GM12801 (cell line): ENCODE results near the gene INTS1.

Experiments used
- TF ChIP-seq, protein P1 (sequence below): IDR thresholded peaks from one replicate; pipeline ENCODE4 v1.5.1; 2011; ENCODE audit warnings: control low read depth; ENCODE audit not compliant: insufficient read length; ENCODE audit errors: extremely low read depth

INTS1 gene

DNA sequence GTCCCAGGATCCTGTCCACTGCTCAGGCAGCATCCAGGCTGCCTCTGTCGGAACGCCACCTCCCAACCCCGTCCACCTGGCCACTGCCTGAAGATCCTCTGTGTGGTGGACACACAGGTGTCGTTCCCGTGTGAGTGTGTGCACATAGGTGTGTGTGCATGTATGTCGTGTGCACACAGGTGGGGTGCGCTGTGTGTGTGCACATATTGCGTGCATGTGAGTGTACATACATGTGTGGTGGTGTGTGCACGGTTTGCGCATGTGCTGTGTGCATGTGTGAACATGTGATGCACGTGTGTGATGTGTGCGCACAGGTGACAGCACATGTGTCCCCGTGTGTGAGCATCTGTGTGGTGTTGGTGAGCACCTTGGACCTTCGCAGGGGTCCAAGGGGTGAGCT, 44.8 kb upstream of the INTS1 start:
- TF ChIP-seq, protein P1, sequence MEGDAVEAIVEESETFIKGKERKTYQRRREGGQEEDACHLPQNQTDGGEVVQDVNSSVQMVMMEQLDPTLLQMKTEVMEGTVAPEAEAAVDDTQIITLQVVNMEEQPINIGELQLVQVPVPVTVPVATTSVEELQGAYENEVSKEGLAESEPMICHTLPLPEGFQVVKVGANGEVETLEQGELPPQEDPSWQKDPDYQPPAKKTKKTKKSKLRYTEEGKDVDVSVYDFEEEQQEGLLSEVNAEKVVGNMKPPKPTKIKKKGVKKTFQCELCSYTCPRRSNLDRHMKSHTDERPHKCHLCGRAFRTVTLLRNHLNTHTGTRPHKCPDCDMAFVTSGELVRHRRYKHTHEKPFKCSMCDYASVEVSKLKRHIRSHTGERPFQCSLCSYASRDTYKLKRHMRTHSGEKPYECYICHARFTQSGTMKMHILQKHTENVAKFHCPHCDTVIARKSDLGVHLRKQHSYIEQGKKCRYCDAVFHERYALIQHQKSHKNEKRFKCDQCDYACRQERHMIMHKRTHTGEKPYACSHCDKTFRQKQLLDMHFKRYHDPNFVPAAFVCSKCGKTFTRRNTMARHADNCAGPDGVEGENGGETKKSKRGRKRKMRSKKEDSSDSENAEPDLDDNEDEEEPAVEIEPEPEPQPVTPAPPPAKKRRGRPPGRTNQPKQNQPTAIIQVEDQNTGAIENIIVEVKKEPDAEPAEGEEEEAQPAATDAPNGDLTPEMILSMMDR, result no peak

DNA sequence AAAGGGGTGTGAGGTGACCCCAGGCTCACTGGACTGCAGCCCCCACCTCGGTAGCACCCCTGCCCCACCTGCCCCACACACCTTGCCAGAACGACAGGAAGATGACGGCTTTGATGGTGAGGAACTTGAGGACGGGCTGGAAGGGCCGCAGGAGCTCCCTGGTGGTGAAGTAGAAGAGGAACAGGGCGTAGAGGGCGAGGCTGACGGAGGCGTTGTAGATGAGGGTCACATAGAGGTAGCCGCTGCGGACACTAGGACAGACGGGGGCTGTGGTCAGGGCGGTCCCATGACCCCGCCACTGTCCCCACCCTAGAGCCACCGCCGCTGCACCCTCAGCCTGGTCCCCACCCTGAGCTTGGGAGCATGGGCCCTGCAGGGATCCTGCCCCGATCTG, 44.2 kb upstream of the INTS1 start:
- TF ChIP-seq, protein P1, result no peak

DNA sequence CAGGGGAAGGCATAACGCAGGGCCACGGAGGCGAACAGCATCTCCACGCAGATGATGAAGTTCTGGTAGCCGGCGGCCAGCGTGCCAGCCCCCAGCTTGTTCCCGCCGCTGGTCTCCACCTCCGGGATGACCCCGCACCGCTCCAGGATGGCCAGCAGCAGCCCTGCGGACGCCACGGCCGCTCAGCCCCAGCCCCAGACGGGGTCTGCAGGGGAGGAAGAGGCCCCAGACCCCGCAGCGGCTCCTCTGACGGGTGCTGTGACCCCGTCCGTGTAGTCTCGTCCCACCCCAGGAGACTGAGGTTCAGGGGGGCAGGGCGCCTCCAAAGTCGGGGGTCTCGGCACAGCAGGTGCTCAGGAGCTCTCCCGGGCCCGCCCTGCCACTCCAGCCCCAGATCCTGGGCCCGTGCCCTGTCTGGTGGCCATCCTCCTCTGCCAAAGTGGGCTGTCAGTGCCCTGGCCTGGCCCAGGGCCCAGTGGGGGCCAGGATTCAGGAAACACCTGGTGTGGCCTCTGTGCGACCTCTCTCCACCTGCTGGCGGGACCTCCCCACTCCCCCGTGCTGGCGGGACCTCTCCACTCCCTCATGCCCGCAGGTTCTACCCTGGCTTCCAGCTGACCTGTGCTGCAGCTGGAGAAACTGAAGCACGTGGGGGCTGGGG, 43.7 kb upstream of the INTS1 start:
- TF ChIP-seq, protein P1, result no peak

DNA sequence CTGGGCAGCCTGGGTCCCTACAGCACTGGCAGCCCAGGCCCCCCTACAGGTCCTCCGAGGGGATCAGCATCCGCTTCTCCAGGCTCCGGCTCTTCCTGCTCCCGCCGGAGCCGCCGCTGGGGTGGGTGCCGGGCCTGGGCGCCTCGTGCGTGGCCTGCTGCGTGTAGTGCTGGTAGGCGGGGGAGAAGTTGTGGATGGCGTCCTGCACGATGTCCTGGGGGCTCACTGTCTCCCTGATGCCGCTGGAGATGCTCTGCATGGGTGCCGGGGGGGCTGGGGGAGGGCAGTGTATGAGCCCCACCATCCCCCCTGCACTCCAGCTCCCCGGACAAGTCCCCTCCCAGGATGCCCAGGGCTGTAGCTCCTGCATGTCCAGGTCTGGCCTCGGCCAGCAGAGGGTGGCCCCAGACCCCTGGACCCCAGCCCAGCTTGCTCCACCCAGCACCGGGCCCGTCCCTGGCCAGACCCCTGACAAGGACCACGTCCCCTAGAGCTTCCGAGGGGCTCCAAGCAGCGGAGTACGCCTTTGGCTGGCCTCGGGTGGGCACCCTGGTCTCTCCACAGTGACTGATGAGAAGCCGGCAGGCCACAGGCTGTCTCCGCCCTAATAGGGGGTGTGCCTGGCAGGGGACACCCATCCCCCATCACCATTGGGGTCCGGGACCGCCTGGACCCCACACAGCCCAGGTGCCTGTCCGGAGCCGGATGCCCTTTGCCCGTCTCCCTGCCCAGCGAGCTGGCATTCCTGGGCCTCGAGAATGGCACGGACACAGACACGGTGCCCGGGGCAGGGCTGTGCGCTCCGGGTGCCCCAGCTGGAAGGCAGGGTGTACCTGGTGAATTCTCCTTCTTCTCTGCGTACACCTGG, 43.0 kb upstream of the INTS1 start:
- TF ChIP-seq, protein P1, result no peak

DNA sequence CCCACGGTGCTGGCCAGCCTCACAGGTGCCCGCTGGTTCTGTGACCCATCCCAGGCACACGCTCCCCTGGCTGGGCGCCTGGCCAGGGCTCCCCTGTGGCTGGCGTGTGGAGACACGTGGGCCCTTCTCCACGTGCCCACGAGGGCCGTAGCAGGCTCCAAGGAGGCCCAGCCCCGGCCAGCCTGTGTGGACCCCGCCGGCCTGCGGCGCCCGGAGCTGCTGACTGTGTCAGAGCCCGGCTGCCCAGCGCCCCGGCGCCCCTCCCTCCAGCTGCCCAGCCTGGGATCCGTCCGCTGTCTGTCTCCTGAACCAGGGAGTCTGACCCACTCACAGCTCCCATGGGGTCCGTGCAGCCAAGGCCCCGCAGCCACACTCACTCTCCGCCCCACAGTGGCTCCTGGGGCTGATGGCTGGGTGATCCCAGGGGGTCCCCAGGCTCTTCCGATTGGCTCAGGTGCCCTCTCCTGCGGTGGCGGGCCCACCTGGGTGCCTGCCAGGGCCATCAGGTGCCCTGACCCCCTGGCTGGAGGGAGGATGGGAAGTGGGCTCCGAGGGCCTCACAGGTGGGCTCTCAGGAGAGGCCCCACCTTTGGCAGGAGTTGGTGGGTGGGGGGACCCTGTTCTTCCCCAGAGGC, 42.2 kb upstream of the INTS1 start:
- TF ChIP-seq, protein P1, result no peak

DNA sequence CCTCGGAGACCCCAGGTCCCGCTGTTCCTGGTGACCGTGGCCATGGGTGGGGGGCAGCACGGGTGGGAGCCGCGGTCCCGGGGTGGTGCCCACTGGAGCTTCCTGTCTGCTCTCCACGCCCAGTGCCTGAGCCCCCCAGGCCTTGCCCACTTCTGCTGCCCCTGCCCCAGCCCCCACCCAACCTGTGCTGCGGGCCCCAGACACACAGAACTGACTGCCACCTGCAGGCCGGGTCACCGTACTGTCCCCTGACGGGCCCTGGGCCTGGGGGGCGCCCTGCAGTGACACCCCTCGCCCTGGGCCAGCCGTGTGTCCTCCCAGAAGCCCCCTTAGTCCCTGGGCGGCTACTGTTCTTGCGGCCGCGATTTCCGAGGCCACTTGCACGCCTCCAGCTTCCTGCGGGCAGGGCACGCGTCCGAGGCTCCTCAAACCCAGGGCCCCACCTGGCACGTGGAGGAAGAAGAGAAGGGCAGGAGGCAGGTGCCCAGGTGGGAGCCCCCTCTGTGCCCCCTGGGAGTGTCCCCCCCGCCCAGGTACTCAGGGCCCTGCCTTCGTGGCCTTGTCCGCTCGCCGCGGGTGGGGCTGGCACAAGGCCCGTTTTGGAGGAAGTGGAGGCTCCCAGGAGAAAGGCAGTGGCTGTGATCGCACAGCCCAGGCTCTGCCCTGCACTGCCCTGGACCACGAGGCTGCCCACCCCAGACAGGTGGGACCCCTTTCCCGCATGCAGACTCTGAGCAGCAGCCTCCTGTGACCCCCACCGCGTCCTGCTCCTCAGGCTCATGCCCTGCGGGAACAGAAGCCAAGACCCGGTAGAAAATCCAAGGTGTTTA, 41.4 kb upstream of the INTS1 start:
- TF ChIP-seq, protein P1, result no peak
